Lung microvascular endothelial cell (primary cell): ENCODE data around the gene PXYLP1. TPM values are rescaled to one million over a fixed set of nuclear protein-coding genes. Genes with fewer than 3 reads are reported as not detected.

Experiments
- DNase-seq, 2 donors: peaks; one replicate each; pipeline versions ENCODE4 v3.0.0 to v3.0.0-alpha.2; 2010; ENCODE audit warnings: low read depth in 2 of 2
- total RNA-seq: library from RNA; depleted of rRNA; stranded (reverse); fragments of >200 nt; gene quantifications from 2 replicates; pipeline ENCODE4 v1.2.1, GENCODE V29; 2014

Gene PXYLP1
- total RNA-seq, 1 donor from 2014 or later: 0.40 TPM

DNA sequence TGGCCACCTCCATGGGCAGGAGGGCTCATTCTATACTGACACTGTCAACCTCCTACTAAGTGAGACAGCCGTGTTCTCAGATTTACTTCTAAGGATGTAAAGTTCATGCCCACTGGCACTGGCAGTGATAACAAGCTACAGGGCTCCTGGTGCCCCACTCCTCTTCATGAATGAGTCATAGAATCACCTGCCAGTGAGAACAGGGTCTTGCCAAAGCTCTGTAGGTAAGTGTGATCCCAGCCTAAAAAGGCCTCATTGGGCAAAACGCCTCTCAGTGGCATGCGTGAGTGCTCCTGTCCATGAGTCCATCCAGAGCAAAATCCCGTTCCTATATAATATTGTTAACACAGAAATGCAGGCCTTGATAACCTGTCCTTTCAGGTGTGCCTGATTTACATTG, 17.4 kb downstream of the PXYLP1 start:
- DNase-seq: no peak

DNA sequence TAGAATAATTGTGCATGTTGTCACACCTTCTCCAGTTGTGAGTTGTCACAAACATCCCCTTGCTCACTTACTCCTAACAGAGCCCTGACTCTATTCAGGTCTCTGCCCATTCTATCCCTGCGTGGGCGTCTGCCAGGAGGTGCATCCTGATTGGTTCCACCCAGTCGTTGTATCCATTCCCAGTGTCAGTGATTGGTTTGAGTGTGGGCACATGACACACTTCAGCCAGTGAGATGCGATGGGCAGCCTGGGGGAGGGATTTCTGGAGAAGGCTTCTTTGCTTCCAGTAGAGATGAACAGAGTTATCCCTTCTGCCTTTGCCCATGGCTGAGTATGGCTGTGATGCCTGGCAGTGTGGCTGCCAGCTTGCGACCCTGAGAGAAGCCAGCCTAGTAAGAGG, 18.7 kb downstream of the PXYLP1 start:
- DNase-seq: no peak

GRCh38 chr3:141250828-141251227, 19.2 kb downstream of the PXYLP1 start:
- DNase-seq: no peak

- no peak for DNase-seq
Measured at GRCh38 chr3:141253326-141253725, 21.7 kb downstream of the PXYLP1 start.

- no peak for DNase-seq
Measured at GRCh38 chr3:141253811-141254210, 22.2 kb downstream of the PXYLP1 start.

DNA sequence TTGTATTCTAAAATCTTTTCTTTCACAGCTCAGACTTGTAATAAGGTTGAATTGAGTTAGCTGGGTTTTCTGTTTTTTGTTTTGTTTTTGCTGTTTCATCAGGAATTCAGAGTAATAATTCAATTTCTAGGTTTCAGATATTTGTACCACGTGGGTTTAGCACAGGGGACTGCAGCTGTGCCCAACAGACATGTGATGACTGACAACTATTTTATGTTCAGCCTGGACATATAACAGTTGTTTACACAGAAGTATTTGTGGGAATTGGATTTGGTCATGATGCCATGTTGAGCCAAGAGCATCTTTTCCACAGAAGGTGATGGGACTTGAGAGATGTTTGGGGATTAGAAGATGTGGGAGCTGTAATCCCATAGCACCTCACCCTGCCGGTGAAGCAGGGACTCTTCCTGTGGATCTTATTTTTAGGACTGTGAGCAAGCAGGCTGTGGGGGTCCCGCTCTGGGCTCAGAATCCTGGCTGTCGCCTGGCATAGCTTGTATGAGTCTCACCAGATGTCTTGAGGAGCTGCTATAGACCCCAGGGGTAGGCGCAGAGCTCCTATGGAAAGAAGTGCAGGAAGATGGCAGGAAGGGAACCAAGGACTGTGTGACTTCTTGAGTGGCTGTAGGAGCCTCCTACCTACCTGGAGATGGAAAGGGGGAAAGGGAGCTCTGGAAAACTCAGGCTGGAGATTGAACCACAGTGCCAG, 23.7 kb downstream of the PXYLP1 start:
- no peak for DNase-seq

- peak in 1 of 2 donors; percentile 64 for DNase-seq
Measured at GRCh38 chr3:141255846-141256261, 24.2 kb downstream of the PXYLP1 start.

DNA sequence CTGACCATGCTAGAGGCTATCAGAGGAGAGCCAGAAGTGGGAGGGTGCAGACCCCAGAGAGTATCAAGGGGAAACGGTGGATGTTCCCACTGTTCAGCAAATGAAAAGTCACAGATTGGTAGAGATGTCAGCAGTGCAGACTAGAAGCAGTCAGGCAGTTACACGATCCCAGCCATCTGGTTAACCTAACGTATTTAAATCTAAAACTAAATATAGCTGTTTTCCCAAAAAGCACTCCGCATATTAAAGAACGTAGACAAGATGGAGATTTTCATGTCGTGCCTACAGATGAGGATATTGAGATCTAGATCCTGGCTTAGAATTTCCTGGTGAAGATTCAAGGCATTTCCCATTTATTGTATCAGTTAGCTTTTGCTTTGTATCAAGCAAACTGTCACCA, 25.2 kb downstream of the PXYLP1 start:
- DNase-seq: no peak

DNA sequence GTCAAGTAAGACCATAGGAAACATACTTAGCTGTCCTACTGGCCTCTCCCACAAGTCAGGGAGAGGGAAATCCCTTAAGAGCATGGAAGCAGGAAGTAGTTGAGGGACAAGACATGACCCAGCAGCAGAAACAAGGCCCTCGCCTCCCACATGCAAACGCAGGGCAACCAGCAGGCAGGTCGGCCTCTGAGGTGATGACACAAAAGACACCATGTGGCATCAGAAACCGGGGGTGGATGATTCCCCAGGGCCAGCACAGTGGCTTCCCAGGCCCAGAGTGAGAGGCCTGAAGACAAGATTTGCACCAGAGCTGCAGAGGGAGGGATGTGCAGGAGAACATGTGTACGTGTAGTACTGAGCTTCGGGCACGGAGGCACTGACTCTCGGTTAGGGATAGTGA, 26.3 kb downstream of the PXYLP1 start:
- no peak for DNase-seq

- no peak for DNase-seq
Measured at GRCh38 chr3:141258973-141259372, 27.3 kb downstream of the PXYLP1 start.

GRCh38 chr3:141259821-141260629, 28.4 kb downstream of the PXYLP1 start:
- no peak for DNase-seq

- no peak for DNase-seq
Measured at GRCh38 chr3:141260630-141260927, 29.0 kb downstream of the PXYLP1 start.

- DNase-seq: no peak
Measured at GRCh38 chr3:141261472-141262307, 30.1 kb downstream of the PXYLP1 start.

GRCh38 chr3:141262308-141262705, 30.7 kb downstream of the PXYLP1 start:
- DNase-seq: peak in 1 of 2 donors; percentile 28

- DNase-seq: no peak
Measured at GRCh38 chr3:141266186-141266585, 34.6 kb downstream of the PXYLP1 start.

- DNase-seq: peak in 1 of 2 donors; percentile 16
Measured at GRCh38 chr3:141266797-141267555, 35.4 kb downstream of the PXYLP1 start.

- no peak for DNase-seq
Measured at GRCh38 chr3:141267629-141268028, 36.0 kb downstream of the PXYLP1 start.

GRCh38 chr3:141268306-141268705, 36.7 kb downstream of the PXYLP1 start:
- DNase-seq: no peak

DNA sequence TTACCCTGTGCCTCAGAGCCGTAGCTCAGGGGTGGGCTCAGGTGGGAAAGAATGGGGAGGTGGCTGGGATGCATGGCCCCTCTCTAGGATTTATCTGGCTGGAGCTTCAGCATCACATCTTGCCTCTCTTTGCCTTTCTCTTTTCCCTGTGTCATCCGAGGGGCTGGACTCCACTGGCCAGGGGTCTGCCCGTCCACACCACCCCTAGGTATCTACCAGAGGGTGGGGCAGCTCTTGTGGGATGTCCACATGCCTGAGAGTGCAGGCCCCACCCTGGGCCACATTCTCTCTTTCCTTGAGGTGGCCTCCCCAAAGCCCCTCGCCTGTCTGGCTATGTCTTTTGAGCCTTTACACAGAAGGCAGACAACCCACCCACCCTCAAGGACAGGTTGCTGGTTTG, 37.2 kb downstream of the PXYLP1 start:
- no peak for DNase-seq

DNA sequence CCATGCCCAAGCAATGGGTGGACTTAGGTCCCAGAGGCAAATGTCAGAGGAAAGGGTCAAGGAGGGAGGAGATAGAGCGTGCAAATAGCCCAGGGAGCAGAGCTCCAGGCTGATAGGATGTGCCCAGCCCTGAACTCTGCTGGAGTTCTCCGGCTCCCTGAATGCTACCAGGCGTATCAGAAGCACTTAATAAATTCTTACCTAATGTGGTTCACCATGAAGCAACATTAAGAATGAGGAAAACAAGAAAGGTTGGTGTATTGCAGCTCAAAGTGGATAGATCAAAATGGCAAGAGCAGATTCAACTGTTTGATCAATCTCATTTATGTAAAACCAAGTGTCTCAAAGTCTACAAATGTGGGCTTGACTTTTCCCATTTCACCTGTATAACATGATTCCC, 38.3 kb downstream of the PXYLP1 start:
- DNase-seq: no peak

DNA sequence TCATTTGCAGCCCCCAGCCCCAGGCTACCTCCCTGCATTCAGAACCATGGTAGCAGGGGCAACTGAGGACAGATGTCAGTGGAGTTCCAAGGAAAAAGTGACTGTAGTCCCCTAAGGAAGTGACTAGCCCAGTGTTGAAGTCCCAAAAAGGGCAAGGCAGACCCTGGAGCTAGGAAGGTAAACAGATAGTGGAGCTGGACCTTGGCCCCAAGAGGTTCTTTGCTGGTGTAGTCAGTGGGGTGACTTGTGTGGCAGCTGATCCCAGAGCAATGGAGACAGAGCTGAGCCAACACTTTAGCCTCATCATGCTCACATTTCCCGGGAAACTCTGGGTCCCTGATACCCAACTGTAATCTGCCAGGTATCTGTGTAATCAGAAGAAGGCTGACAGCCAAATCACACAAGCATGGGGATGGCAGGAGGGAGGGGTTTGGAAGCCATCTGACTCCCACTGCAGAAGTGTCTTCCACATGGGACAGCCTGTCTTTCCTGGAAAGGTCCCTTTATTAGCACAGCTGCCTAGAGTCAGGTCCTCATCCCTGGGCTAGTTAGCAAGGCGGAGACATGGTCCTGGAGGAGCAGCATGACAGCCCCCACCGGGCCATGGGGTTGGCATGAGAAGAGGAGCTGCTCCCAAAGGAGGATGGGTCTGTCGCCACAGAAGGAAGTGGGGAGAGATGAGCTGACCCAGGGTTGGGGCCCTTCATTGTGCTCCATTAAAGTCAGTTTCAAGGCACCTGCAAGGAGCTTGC, 39.8 kb downstream of the PXYLP1 start:
- no peak for DNase-seq
